ENCODE data around the gene TRAPPC2B. TPM values are rescaled to one million over a fixed set of nuclear protein-coding genes. Genes with fewer than 3 reads are reported as not detected.
"Not testable (repeated sequence)": the region's sequence is repeated elsewhere in the genome, so short reads cannot be mapped to it uniquely, and the experiment has no call there.

TRAPPC2B gene
- total RNA-seq, 4 donors from 2014 or later, result 4.8 to 20.6 (median 18.8) TPM

DNA sequence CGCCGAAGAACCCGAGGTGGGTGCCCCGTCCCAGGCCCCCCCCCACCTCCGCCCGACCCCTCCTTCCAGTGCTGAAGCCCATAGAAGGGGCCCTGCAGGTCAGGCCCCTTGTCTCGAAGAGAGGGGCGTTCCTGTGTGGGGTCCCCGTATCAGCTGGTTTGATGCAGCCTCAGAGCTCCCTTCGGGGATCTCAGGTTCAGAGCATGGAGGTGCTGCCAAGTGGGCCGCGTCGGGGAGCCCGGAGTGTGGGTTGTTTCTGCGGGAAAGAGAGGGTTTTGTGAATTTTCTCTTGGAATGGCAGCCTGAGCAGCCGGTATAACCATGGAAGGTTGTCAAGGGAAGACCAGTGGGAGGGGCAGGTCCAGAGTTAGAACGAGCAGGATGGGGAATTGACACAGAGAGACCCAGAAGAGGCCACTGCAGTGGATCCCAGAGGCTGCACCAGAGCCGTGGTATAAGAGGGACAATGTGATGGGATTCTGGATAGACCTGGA, 384 bp downstream of the TRAPPC2B start:
- TF ChIP-seq, protein P1, sequence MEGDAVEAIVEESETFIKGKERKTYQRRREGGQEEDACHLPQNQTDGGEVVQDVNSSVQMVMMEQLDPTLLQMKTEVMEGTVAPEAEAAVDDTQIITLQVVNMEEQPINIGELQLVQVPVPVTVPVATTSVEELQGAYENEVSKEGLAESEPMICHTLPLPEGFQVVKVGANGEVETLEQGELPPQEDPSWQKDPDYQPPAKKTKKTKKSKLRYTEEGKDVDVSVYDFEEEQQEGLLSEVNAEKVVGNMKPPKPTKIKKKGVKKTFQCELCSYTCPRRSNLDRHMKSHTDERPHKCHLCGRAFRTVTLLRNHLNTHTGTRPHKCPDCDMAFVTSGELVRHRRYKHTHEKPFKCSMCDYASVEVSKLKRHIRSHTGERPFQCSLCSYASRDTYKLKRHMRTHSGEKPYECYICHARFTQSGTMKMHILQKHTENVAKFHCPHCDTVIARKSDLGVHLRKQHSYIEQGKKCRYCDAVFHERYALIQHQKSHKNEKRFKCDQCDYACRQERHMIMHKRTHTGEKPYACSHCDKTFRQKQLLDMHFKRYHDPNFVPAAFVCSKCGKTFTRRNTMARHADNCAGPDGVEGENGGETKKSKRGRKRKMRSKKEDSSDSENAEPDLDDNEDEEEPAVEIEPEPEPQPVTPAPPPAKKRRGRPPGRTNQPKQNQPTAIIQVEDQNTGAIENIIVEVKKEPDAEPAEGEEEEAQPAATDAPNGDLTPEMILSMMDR (IDR thresholded peaks at IDR 0.05), result no peak
- TF ChIP-seq EP300 (IDR thresholded peaks at IDR 0.05) (no peak), POLR2A (IDR thresholded peaks at IDR 0.05) (no peak)
- peak overlapping the region; percentile 68 to 79 (median 76) for H3K4me3 ChIP-seq
- H3K27me3 ChIP-seq, result no peaks in the 10 kb centered on the region
- peak overlapping the region; percentile 83 to 94 (median 92) for H3K27ac ChIP-seq
- DNase-seq (ENCODE audit: low spot score in 2 of 2), result no peak
- WGBS, 2 donors, result 1 to 2% methylated on average over 10 to 11 of the region's 18 CpGs
- H3K4me1 ChIP-seq, result peaks cover 0 to 19% (median 7%) of the 10 kb centered on the region in 4 donors
- peaks cover 0 to 54% (median 0%) of the 10 kb centered on the region in 3 donors for H3K36me3 ChIP-seq
- peaks cover 0 to 94% (median 9%) of the 10 kb centered on the region in 4 donors for H3K9me3 ChIP-seq

DNA sequence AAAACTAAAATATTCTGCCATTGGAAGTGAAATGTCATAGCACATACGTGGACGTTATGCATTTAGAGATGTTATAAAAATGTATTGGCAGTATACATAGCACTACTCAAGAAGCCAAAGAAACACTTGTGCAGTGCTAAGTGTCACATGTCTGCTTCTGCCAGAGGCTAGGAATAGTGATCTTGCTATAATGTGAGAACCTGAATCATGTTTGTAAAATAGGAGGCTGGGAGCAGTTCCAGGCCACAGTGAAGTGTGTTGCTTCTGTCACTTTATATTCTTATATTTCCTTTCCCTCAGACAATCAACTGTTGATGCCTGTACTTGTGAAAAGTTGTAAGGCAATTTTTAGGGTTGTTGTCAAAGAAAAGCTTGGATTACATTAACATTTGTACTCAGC, 3.4 kb downstream of the TRAPPC2B start:
- Histone ChIP-seq H3K36me3 (peaks cover 0 to 52% (median 0%) of the 10 kb centered on the region in 3 donors), H3K4me1 (peaks cover 0 to 19% (median 7%) of the 10 kb centered on the region in 4 donors), H3K27me3 (no peaks in the 10 kb centered on the region), H3K4me3 (no peak overlapping the region), H3K27ac (no peak overlapping the region), H3K9me3 (peaks cover 0 to 68% (median 2%) of the 10 kb centered on the region in 4 donors)
- TF ChIP-seq EP300 (IDR thresholded peaks at IDR 0.05), result no peak
- no peak for TF ChIP-seq POLR2A (IDR thresholded peaks at IDR 0.05)
- DNase-seq (ENCODE audit: low spot score in 2 of 2), result no peak
- WGBS, 2 donors, result 92 to 95% methylated on average over 2 of the region's 2 CpGs

DNA sequence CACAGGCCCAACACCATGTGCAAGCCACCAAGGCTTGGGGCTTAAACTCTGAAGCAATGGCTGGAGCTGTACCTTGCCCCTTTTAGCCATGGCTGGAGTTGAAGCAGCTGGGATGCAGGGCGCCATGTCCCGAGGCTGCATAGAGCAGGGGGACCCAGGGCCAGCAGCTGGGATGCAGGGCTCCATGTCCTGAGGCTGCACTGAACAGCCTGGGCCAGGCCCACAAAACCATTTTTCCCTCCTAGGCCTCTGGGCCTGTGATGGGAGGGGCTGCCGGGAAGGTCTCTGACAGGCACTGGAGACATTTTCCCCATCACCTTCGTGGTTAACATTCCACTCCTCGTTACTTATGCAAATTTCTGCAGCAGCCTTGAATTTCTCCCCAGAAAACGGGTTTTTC, 10.8 kb downstream of the TRAPPC2B start:
- Histone ChIP-seq H3K27ac (no peak overlapping the region), H3K4me1 (no peaks in the 10 kb centered on the region), H3K9me3 (peaks cover 0 to 64% (median 20%) of the 10 kb centered on the region in 4 donors), H3K36me3 (peaks cover 0 to 86% (median 13%) of the 10 kb centered on the region in 3 donors), H3K27me3 (no peaks in the 10 kb centered on the region), H3K4me3 (no peak overlapping the region)
- no peak for DNase-seq (ENCODE audit: low spot score in 2 of 2)
- TF ChIP-seq EP300 (IDR thresholded peaks at IDR 0.05) (no peak), POLR2A (IDR thresholded peaks at IDR 0.05) (no peak)
- TF ChIP-seq, protein P1 (IDR thresholded peaks at IDR 0.05), result no peak
- 98 to 99% methylated on average over 5 to 6 of the region's 6 CpGs for WGBS, 2 donors

DNA sequence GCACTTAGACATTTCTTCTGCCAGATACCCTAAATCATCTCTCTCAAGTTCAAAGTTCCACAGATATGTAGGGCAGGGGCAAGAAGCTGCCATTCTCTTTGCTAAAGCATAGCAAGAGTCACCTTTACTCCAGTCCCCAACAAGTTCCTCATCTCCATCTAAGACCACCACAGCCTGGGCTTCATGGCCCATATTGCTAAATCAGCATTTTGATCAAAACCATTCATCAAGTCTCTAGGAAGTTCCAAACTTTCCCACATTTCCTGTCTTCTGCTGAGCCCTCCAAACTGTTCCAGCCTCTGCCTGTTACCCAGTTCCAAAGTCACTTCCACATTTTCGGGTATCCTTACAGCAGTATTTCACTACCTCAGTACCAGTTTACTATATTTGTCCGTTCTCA, 11.3 kb downstream of the TRAPPC2B start:
- Histone ChIP-seq H3K36me3 (peaks cover 0 to 86% (median 13%) of the 10 kb centered on the region in 3 donors), H3K9me3 (peaks cover 0 to 69% (median 21%) of the 10 kb centered on the region in 4 donors)
- H3K27me3 ChIP-seq; H3K27ac ChIP-seq; H3K4me3 ChIP-seq; DNase-seq (ENCODE audit: low spot score in 2 of 2); H3K4me1 ChIP-seq: not testable (repeated sequence)
- 94 to 97% methylated on average over 2 of the region's 2 CpGs for WGBS, 2 donors

DNA sequence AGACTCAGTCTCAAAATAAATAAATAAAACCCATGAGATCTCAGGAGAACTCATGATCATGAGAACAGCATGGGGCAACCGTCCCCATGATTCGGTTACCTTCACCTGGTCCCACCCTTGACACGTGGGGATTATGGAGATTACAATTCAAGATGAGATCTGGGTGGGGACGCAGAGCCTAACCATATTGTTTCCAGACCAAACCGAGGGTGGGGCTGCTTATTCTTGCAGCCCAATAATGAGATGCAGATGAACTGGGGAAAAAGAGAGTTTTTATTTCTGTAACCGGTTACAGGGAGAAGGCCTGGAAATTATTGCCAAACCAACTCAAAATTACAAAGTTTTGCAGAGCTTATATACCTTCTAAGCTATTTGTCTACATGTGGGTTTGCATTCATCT, 12.8 kb downstream of the TRAPPC2B start:
- no peak for TF ChIP-seq POLR2A (IDR thresholded peaks at IDR 0.05)
- TF ChIP-seq EP300 (IDR thresholded peaks at IDR 0.05), result no peak
- TF ChIP-seq, protein P1 (IDR thresholded peaks at IDR 0.05), result no peak
- WGBS, 2 donors, result 87 to 93% methylated on average over 6 of the region's 6 CpGs
- peaks cover 0 to 79% (median 13%) of the 10 kb centered on the region in 3 donors for H3K36me3 ChIP-seq

DNA sequence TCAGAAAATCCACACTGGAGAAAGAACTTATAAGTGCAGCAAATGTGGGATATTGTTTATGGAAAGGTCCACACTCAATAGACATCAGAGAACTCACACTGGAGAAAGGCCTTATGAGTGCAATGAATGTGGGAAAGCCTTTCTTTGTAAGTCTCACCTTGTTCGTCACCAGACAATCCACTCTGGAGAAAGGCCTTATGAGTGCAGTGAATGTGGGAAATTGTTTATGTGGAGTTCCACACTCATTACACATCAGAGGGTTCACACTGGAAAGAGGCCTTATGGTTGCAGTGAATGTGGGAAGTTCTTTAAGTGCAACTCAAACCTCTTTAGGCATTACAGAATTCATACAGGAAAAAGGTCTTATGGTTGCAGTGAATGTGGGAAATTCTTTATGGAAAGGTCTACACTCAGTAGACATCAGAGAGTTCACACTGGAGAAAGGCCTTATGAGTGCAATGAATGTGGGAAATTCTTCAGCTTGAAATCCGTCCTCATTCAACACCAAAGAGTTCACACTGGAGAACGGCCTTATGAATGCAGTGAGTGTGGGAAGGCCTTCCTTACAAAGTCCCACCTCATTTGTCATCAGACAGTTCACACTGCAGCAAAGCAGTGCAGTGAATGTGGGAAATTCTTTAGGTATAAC, 14.3 kb downstream of the TRAPPC2B start:
- DNase-seq (ENCODE audit: low spot score in 2 of 2), result no peak
- Histone ChIP-seq H3K9me3 (peaks cover 0 to 80% (median 23%) of the 10 kb centered on the region in 4 donors), H3K27me3 (no peaks in the 10 kb centered on the region), H3K4me1 (no peaks in the 10 kb centered on the region), H3K36me3 (peaks cover 0 to 64% (median 13%) of the 10 kb centered on the region in 3 donors), H3K27ac (no peak overlapping the region), H3K4me3 (no peak overlapping the region)
- TF ChIP-seq EP300 (IDR thresholded peaks at IDR 0.05) (no peak), POLR2A (IDR thresholded peaks at IDR 0.05) (no peak)
- TF ChIP-seq, protein P1 (IDR thresholded peaks at IDR 0.05), result no peak
- 91 to 98% methylated on average over 3 of the region's 3 CpGs for WGBS, 2 donors

More for the DNA sequence above, 12.8 kb downstream of the TRAPPC2B start:
- Histone ChIP-seq H3K4me3 (no peak overlapping the region), H3K9me3 (peaks cover 0 to 83% (median 23%) of the 10 kb centered on the region in 4 donors), H3K27me3 (no peaks in the 10 kb centered on the region), H3K27ac (no peak overlapping the region), H3K4me1 (no peaks in the 10 kb centered on the region)
- DNase-seq (ENCODE audit: low spot score in 2 of 2), result no peak

Data from tibial nerve (tissue), 4 donors.